ENCODE data around the gene CD22. TPM values are rescaled to one million over a fixed set of nuclear protein-coding genes. Genes with fewer than 3 reads are reported as not detected.
A peak's percentile ranks its signal among the peaks of the same experiment; 100 is the strongest.
"Not testable (repeated sequence)": the region's sequence is repeated elsewhere in the genome, so short reads cannot be mapped to it uniquely, and the experiment has no call there.

Gene CD22
- total and polyA plus RNA-seq, 8 donors = 5.2 to 63.2 (median 12.0) TPM

- peaks cover 0 to 25% of the 10 kb centered on the region in 2 donors for H3K4me1 ChIP-seq
- ATAC-seq (peak; percentile 65), DNase-seq (peak in 3 of 4 donors; percentile 57 to 79 (median 66))
- intact Hi-C loops (cut with DNase I) = loop anchor here in 1 of 2 donors (10.0 kb wide), 2 partner anchors 107 to 137 kb away; partner anchors contain the start of gene KRTDAP
- peaks cover 0 to 10% of the 10 kb centered on the region in 2 donors for H3K27me3 ChIP-seq
- H3K4me3 ChIP-seq = no peak within 1 kb of the TSS
- peak within 1 kb of the TSS in 1 of 2 donors; percentile 64 for H3K27ac ChIP-seq
- no peaks in the 10 kb centered on the region for H3K9me3 ChIP-seq
- TF ChIP-seq CTCF (IDR thresholded peaks at IDR 0.05) = no peak
- H3K36me3 ChIP-seq = no peaks in the 10 kb centered on the region
Measured at GRCh38 chr19:35357867-35358573, 29.0 kb downstream of the CD22 start, which contains the start of gene FFAR3. FFAR3 (plus strand) TSS chr19:35358460; CDS start chr19:35358891, 431 bp downstream.

- H3K27ac ChIP-seq, H3K9me3 ChIP-seq, ATAC-seq, H3K4me3 ChIP-seq, DNase-seq, H3K36me3 ChIP-seq: not testable (repeated sequence)
- intact Hi-C loops (cut with DNase I) = loop anchor here in 1 of 2 donors (10.0 kb wide), 2 partner anchors 106 to 136 kb away; partner anchors contain the start of gene KRTDAP
- H3K4me1 ChIP-seq = peaks cover 0 to 17% of the 10 kb centered on the region in 2 donors
- peaks cover 0 to 10% of the 10 kb centered on the region in 2 donors for H3K27me3 ChIP-seq
Measured at GRCh38 chr19:35358834-35359233, 29.8 kb downstream of the CD22 start.

GRCh38 chr19:35359395-35359794 is 30.4 kb downstream of the CD22 start:
- H3K27me3 ChIP-seq = peaks cover 0 to 10% of the 10 kb centered on the region in 2 donors
- not testable (repeated sequence) for ATAC-seq, H3K4me3 ChIP-seq, H3K27ac ChIP-seq, DNase-seq, H3K36me3 ChIP-seq, H3K9me3 ChIP-seq
- intact Hi-C loops (cut with DNase I) = loop anchor here in 1 of 2 donors (10.0 kb wide), 2 partner anchors 105 to 135 kb away; partner anchors contain the start of gene KRTDAP
- peaks cover 0 to 14% of the 10 kb centered on the region in 2 donors for H3K4me1 ChIP-seq

GRCh38 chr19:35360081-35360480 is 31.1 kb downstream of the CD22 start:
- peaks cover 0 to 10% of the 10 kb centered on the region in 2 donors for H3K27me3 ChIP-seq
- ATAC-seq; H3K4me3 ChIP-seq; H3K36me3 ChIP-seq; DNase-seq; H3K27ac ChIP-seq; intact Hi-C loops (cut with DNase I); H3K9me3 ChIP-seq: not testable (repeated sequence)
- peaks cover 0 to 14% of the 10 kb centered on the region in 2 donors for H3K4me1 ChIP-seq

- no peak for TF ChIP-seq CTCF (IDR thresholded peaks at IDR 0.05)
- Histone ChIP-seq H3K27ac (no peak overlapping the region), H3K4me3 (no peak overlapping the region), H3K4me1 (peaks cover 0 to 14% of the 10 kb centered on the region in 2 donors), H3K36me3 (no peaks in the 10 kb centered on the region), H3K9me3 (no peaks in the 10 kb centered on the region), H3K27me3 (peaks cover 0 to 12% of the 10 kb centered on the region in 2 donors)
- no peak for DNase-seq
- no peak for ATAC-seq
- intact Hi-C loops (cut with DNase I) = no loop called here
Measured at GRCh38 chr19:35360880-35361420, 32.0 kb downstream of the CD22 start.

GRCh38 chr19:35362261-35363000 is 33.4 kb downstream of the CD22 start:
- ATAC-seq = no peak
- no peak overlapping the region for H3K27ac ChIP-seq
- DNase-seq = no peak
- H3K27me3 ChIP-seq = peaks cover 0 to 15% of the 10 kb centered on the region in 2 donors
- H3K9me3 ChIP-seq = no peaks in the 10 kb centered on the region
- peaks cover 0 to 10% of the 10 kb centered on the region in 2 donors for H3K4me1 ChIP-seq
- no peak overlapping the region for H3K4me3 ChIP-seq
- no peaks in the 10 kb centered on the region for H3K36me3 ChIP-seq
- no peak for TF ChIP-seq CTCF (IDR thresholded peaks at IDR 0.05)
- intact Hi-C loops (cut with DNase I) = no loop called here
